Measurements from ENCODE around the gene OPA3. TPM values are rescaled to one million over a fixed set of nuclear protein-coding genes. Genes with fewer than 3 reads are reported as not detected.
"Not testable (repeated sequence)": the region's sequence is repeated elsewhere in the genome, so short reads cannot be mapped to it uniquely, and the experiment has no call there.

The OPA3 gene
- total RNA-seq, 1 experiment from 2014 or later: 17.7 TPM

DNA sequence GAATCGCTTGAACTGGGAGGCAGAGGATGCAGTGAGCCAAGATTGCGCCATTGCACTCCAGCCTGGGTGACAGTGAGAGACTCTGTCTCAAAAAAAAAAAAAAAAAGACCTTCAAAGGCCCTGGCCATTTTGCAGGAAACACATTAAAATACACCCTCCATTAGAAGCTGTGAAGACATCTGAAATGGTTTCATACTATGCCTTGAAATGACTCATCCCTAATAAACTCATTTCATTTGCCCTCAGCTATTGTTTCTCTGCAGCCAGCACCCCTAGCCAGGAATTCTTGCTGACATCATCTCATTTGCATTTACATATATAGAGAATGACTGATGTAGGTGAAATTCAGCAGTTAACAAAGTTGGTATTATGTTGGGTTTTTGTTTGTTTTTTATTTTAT is 45.9 kb upstream of the OPA3 start:
- H3K9me3 Mint-ChIP-seq (ENCODE audit: unreplicated experiment): no peaks in the 10 kb centered on the region
- H3K4me1 Mint-ChIP-seq (ENCODE audit: low read depth, unreplicated experiment): no peaks in the 10 kb centered on the region
- H3K4me3 Mint-ChIP-seq (ENCODE audit: unreplicated experiment): no peak overlapping the region
- Histone ChIP-seq H3K36me3 (ENCODE audit: control insufficient read depth, insufficient read depth, low read length) (no peaks in the 10 kb centered on the region), H3K9me3 (no peaks in the 10 kb centered on the region), H3K27me3 (replicated peaks; ENCODE audit: control insufficient read depth, insufficient read depth, low read length) (no peaks in the 10 kb centered on the region), H3K4me3 (ENCODE audit: low read depth, low read length) (no peak overlapping the region), H3K4me1 (no peaks in the 10 kb centered on the region)
- no peak overlapping the region for H3K27ac Mint-ChIP-seq (ENCODE audit: unreplicated experiment)
- POLR2A ChIA-PET: interaction anchor here (0.9 kb wide), 1 partner anchor 11 kb away, joined by 8 read pairs; no protein-coding TSS in a partner anchor
- TF ChIP-seq, protein P1, sequence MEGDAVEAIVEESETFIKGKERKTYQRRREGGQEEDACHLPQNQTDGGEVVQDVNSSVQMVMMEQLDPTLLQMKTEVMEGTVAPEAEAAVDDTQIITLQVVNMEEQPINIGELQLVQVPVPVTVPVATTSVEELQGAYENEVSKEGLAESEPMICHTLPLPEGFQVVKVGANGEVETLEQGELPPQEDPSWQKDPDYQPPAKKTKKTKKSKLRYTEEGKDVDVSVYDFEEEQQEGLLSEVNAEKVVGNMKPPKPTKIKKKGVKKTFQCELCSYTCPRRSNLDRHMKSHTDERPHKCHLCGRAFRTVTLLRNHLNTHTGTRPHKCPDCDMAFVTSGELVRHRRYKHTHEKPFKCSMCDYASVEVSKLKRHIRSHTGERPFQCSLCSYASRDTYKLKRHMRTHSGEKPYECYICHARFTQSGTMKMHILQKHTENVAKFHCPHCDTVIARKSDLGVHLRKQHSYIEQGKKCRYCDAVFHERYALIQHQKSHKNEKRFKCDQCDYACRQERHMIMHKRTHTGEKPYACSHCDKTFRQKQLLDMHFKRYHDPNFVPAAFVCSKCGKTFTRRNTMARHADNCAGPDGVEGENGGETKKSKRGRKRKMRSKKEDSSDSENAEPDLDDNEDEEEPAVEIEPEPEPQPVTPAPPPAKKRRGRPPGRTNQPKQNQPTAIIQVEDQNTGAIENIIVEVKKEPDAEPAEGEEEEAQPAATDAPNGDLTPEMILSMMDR (IDR thresholded peaks at IDR 0.05; ENCODE audit: insufficient read depth in 1 of 2, low read depth in 1 of 2, low read length in 1 of 2, severe bottlenecking in 1 of 2, unreplicated experiment in 1 of 2): no peak
- no peak for DNase-seq
- no peaks in the 10 kb centered on the region for H3K27me3 Mint-ChIP-seq (ENCODE audit: insufficient read depth, unreplicated experiment)
- H3K36me3 Mint-ChIP-seq (ENCODE audit: insufficient read depth, unreplicated experiment): peaks cover 23% of the 10 kb centered on the region
- CTCF ChIA-PET: interaction anchor here (2.0 kb wide), 1 partner anchor 11 kb away, joined by 14 read pairs; no protein-coding TSS in a partner anchor
- BruUV-seq (replicated peaks): no TSS peak
- intact Hi-C loops (cut with micrococcal nuclease; ENCODE audit: unreplicated experiment): no loop called here

DNA sequence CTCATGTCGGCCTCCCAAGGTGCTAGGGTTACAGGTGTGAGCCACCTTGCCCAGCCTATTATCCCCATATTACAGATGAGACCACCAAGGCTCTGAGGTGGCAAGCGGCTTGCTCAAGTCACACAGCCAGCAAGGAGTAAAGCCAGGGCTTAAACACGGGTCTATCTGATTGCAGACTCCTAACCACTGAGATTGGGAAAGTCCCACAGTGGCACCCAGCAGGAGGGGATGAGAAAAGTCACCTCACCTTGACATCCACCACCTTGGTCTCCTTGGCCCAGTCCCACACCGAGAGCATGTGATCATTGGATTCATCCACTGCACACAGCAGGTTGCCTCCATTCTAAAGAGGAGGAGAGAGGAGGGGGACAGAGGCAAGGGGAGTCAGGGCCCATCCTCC is 45.1 kb upstream of the OPA3 start:
- Mint-ChIP-seq H3K4me1 (ENCODE audit: low read depth, unreplicated experiment) (no peaks in the 10 kb centered on the region), H3K4me3 (ENCODE audit: unreplicated experiment) (no peak overlapping the region), H3K36me3 (ENCODE audit: insufficient read depth, unreplicated experiment) (peaks cover 25% of the 10 kb centered on the region), H3K27ac (ENCODE audit: unreplicated experiment) (no peak overlapping the region), H3K9me3 (ENCODE audit: unreplicated experiment) (no peaks in the 10 kb centered on the region), H3K27me3 (ENCODE audit: insufficient read depth, unreplicated experiment) (no peaks in the 10 kb centered on the region)
- BruUV-seq (replicated peaks): no TSS peak
- no peak for DNase-seq
- no peaks in the 10 kb centered on the region for H3K27me3 ChIP-seq (replicated peaks; ENCODE audit: control insufficient read depth, insufficient read depth, low read length)
- H3K4me1 ChIP-seq: no peaks in the 10 kb centered on the region
- no peaks in the 10 kb centered on the region for H3K36me3 ChIP-seq (ENCODE audit: control insufficient read depth, insufficient read depth, low read length)
- ChIA-PET CTCF (interaction anchor here (2.0 kb wide), 1 partner anchor 12 kb away, joined by 14 read pairs; no protein-coding TSS in a partner anchor), POLR2A (interaction anchor here (0.7 kb wide), 1 partner anchor 11 kb away, joined by 6 read pairs; no protein-coding TSS in a partner anchor)
- TF ChIP-seq, protein P1 (IDR thresholded peaks at IDR 0.05; ENCODE audit: insufficient read depth in 1 of 2, low read depth in 1 of 2, low read length in 1 of 2, severe bottlenecking in 1 of 2, unreplicated experiment in 1 of 2): no peak
- no peaks in the 10 kb centered on the region for H3K9me3 ChIP-seq
- intact Hi-C loops (cut with micrococcal nuclease; ENCODE audit: unreplicated experiment): no loop called here
- no peak overlapping the region for H3K4me3 ChIP-seq (ENCODE audit: low read depth, low read length)

- BruUV-seq (replicated peaks); H3K27me3 ChIP-seq (replicated peaks; ENCODE audit: control insufficient read depth, insufficient read depth, low read length); POLR2A ChIA-PET; H3K4me1 ChIP-seq; H3K9me3 ChIP-seq; DNase-seq; H3K4me3 Mint-ChIP-seq (ENCODE audit: unreplicated experiment); H3K4me1 Mint-ChIP-seq (ENCODE audit: low read depth, unreplicated experiment); CTCF ChIA-PET; H3K9me3 Mint-ChIP-seq (ENCODE audit: unreplicated experiment); H3K36me3 ChIP-seq (ENCODE audit: control insufficient read depth, insufficient read depth, low read length); H3K27ac Mint-ChIP-seq (ENCODE audit: unreplicated experiment); intact Hi-C loops (cut with micrococcal nuclease; ENCODE audit: unreplicated experiment); H3K27me3 Mint-ChIP-seq (ENCODE audit: insufficient read depth, unreplicated experiment); H3K4me3 ChIP-seq (ENCODE audit: low read depth, low read length): not testable (repeated sequence)
- peaks cover 25% of the 10 kb centered on the region for H3K36me3 Mint-ChIP-seq (ENCODE audit: insufficient read depth, unreplicated experiment)
Observed at GRCh38 chr19:45628219-45628618, 43.6 kb upstream of the OPA3 start.

GRCh38 chr19:45623984-45624383 is 39.4 kb upstream of the OPA3 start:
- CTCF ChIA-PET: interaction anchor here (1.4 kb wide), 1 partner anchor 17 kb away, joined by 3 read pairs; no protein-coding TSS in a partner anchor

More at GRCh38 chr19:45623984-45624383, 39.4 kb upstream of the OPA3 start:
- H3K9me3 Mint-ChIP-seq (ENCODE audit: unreplicated experiment): no peaks in the 10 kb centered on the region
- H3K27ac Mint-ChIP-seq (ENCODE audit: unreplicated experiment): no peak overlapping the region
- POLR2A ChIA-PET: no interaction called here
- no peak for DNase-seq
- no peak overlapping the region for H3K4me3 Mint-ChIP-seq (ENCODE audit: unreplicated experiment)
- BruUV-seq (replicated peaks): no TSS peak
- H3K27me3 Mint-ChIP-seq (ENCODE audit: insufficient read depth, unreplicated experiment): no peaks in the 10 kb centered on the region
- no peak overlapping the region for H3K4me3 ChIP-seq (ENCODE audit: low read depth, low read length)
- intact Hi-C loops (cut with micrococcal nuclease; ENCODE audit: unreplicated experiment): no loop called here
- no peaks in the 10 kb centered on the region for H3K36me3 ChIP-seq (ENCODE audit: control insufficient read depth, insufficient read depth, low read length)
- no peaks in the 10 kb centered on the region for H3K27me3 ChIP-seq (replicated peaks; ENCODE audit: control insufficient read depth, insufficient read depth, low read length)
- H3K36me3 Mint-ChIP-seq (ENCODE audit: insufficient read depth, unreplicated experiment): peaks cover 32% of the 10 kb centered on the region
- TF ChIP-seq, protein P1 (IDR thresholded peaks at IDR 0.05; ENCODE audit: insufficient read depth in 1 of 2, low read depth in 1 of 2, low read length in 1 of 2, severe bottlenecking in 1 of 2, unreplicated experiment in 1 of 2): no peak
- no peaks in the 10 kb centered on the region for H3K9me3 ChIP-seq
- no peaks in the 10 kb centered on the region for H3K4me1 Mint-ChIP-seq (ENCODE audit: low read depth, unreplicated experiment)
- H3K4me1 ChIP-seq: no peaks in the 10 kb centered on the region

Measured in Caco-2 (cell line).